CD8-positive, alpha-beta memory T cell (primary cell): ENCODE measurements around the gene BCAT1. TPM values are rescaled to one million over a fixed set of nuclear protein-coding genes. Genes with fewer than 3 reads are reported as not detected.

Experiments used
- CTCF ChIA-PET: fragments of 350-600 bp; sonication (Branson Sonifier 250); formaldehyde crosslinking; loops from one replicate; lab custom pipeline; 2021; ENCODE audit warnings: antibody characterized with exemption; lab: Charles Lee
- POLR2A ChIA-PET: fragments of 350-600 bp; sonication (Branson Sonifier 250); formaldehyde crosslinking; loops from one replicate; lab custom pipeline; 2021; ENCODE audit warnings: antibody characterized with exemption; lab: Charles Lee
- DNase-seq, 5 donors: peaks; one replicate each; pipeline versions ENCODE4 v3.0.0 to v3.0.0-alpha.2; 2020 to 2022; ENCODE audit warnings: mixed read lengths in 1 of 5
- H3K27ac ChIP-seq: one replicate; pipeline ENCODE4 v1.7.0; 2013; ENCODE audit warnings: low read depth, mild to moderate bottlenecking, low read length, moderate library complexity
- H3K27me3 ChIP-seq: 2 replicates; pipeline ENCODE4 v1.7.0; 2013; ENCODE audit warnings: low read length, mild to moderate bottlenecking; ENCODE audit not compliant: insufficient read depth, poor library complexity, severe bottlenecking
- H3K36me3 ChIP-seq: 2 replicates; pipeline ENCODE4 v1.7.0; 2013; ENCODE audit warnings: mild to moderate bottlenecking, low read length, moderate library complexity; ENCODE audit not compliant: insufficient read depth
- H3K4me1 ChIP-seq: 2 replicates; pipeline ENCODE4 v1.7.0; 2013; ENCODE audit warnings: mild to moderate bottlenecking, low read length, moderate library complexity; ENCODE audit not compliant: insufficient read depth
- H3K4me3 ChIP-seq: 2 replicates; pipeline ENCODE4 v1.7.0; 2013; ENCODE audit warnings: mild to moderate bottlenecking, low read length
- H3K9me3 ChIP-seq: 2 replicates; pipeline ENCODE4 v1.7.0; 2013; ENCODE audit warnings: mild to moderate bottlenecking, low read length
- H3K27ac Mint-ChIP-seq, 8 donors: one replicate each; pipeline ENCODE4 v1.8.0; 2020 to 2021; ENCODE audit warnings: mixed read lengths in 8 of 8, mild to moderate bottlenecking in 6 of 8, inconsistent platforms in 3 of 8, moderate library complexity in 3 of 8
- H3K27me3 Mint-ChIP-seq, 2 donors: one replicate each; pipeline ENCODE4 v1.8.0; 2020 to 2021; ENCODE audit warnings: mixed read lengths in 2 of 2, mild to moderate bottlenecking in 1 of 2, moderate library complexity in 1 of 2
- H3K36me3 Mint-ChIP-seq, 3 donors: one replicate each; pipeline ENCODE4 v1.8.0; 2020 to 2021; ENCODE audit warnings: mixed read lengths in 3 of 3, inconsistent platforms in 1 of 3, mild to moderate bottlenecking in 1 of 3
- H3K4me1 Mint-ChIP-seq, 3 donors: one replicate each; pipeline ENCODE4 v1.8.0; 2020 to 2021; ENCODE audit warnings: mixed read lengths in 3 of 3, inconsistent platforms in 1 of 3, mild to moderate bottlenecking in 1 of 3
- H3K4me3 Mint-ChIP-seq, 7 donors: one replicate each; pipeline ENCODE4 v1.8.0; 2020 to 2021; ENCODE audit warnings: mixed read lengths in 7 of 7, mild to moderate bottlenecking in 6 of 7, moderate library complexity in 4 of 7, inconsistent platforms in 2 of 7
- H3K9me3 Mint-ChIP-seq, 5 donors: one replicate each; pipeline ENCODE4 v1.8.0; 2020 to 2022; ENCODE audit warnings: mixed read lengths in 5 of 5, mild to moderate bottlenecking in 3 of 5, moderate library complexity in 2 of 5, inconsistent platforms in 1 of 5
- polyA plus RNA-seq: library from polyadenylated mRNA; unstranded; fragments of 300-500 nt; fragmentation: Illumina TruSeq; gene quantifications from one replicate; pipeline ENCODE4 v1.2.3, GENCODE V29; 2021
- total RNA-seq, 2 experiments: library from RNA; stranded (reverse); gene quantifications; one replicate each; pipeline ENCODE4 v1.2.3, GENCODE V29; 2021

Gene BCAT1
- total and polyA plus RNA-seq, 3 experiments from 2014 or later, result 0.58 to 26.5 (median 24.2) TPM

DNA sequence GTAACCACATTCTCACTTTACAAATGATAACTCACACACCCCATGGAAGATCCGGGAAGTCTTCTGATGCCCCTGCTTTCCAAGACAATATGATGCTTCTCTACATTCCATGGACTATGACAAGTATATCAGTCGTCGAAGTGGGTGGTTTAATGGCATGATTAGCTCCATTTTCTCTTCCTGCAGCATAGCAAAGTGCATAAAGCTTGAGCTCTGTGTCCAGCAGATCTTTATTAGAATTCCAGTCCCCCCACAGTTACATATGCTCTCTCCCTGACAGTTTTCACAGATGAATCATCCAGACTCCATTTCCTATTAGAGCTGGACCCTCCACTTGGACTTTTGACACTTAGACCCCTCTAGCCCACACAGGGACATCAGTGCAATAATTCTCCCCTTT, 174.9 kb downstream of the BCAT1 start:
- Mint-ChIP-seq H3K27me3 (no peaks in the 10 kb centered on the region), H3K36me3 (no peaks in the 10 kb centered on the region), H3K4me1 (no peaks in the 10 kb centered on the region), H3K4me3 (no peak overlapping the region), H3K27ac (no peak overlapping the region), H3K9me3 (no peaks in the 10 kb centered on the region)
- Histone ChIP-seq H3K4me1 (no peaks in the 10 kb centered on the region), H3K4me3 (no peak overlapping the region), H3K27me3 (no peaks in the 10 kb centered on the region), H3K36me3 (no peaks in the 10 kb centered on the region), H3K27ac (no peak overlapping the region), H3K9me3 (no peaks in the 10 kb centered on the region)
- DNase-seq, result no peak
- CTCF ChIA-PET, result no interaction called here
- POLR2A ChIA-PET, result no interaction called here

GRCh38 chr12:24772813-24773212, 176.1 kb downstream of the BCAT1 start:
- Histone ChIP-seq H3K4me3 (no peak overlapping the region), H3K27ac (no peak overlapping the region), H3K27me3 (no peaks in the 10 kb centered on the region), H3K4me1 (no peaks in the 10 kb centered on the region), H3K36me3 (no peaks in the 10 kb centered on the region), H3K9me3 (no peaks in the 10 kb centered on the region)
- Mint-ChIP-seq H3K4me1 (no peaks in the 10 kb centered on the region), H3K27me3 (no peaks in the 10 kb centered on the region), H3K9me3 (no peaks in the 10 kb centered on the region), H3K4me3 (no peak overlapping the region), H3K36me3 (no peaks in the 10 kb centered on the region), H3K27ac (no peak overlapping the region)
- POLR2A ChIA-PET, result no interaction called here
- DNase-seq, result no peak
- CTCF ChIA-PET, result no interaction called here

GRCh38 chr12:24770821-24771220, 178.1 kb downstream of the BCAT1 start:
- no peak overlapping the region for H3K27ac ChIP-seq
- no peaks in the 10 kb centered on the region for H3K36me3 Mint-ChIP-seq
- no peak overlapping the region for H3K27ac Mint-ChIP-seq
- no peaks in the 10 kb centered on the region for H3K4me1 ChIP-seq
- H3K27me3 ChIP-seq, result no peaks in the 10 kb centered on the region
- H3K4me3 Mint-ChIP-seq, result no peak overlapping the region
- ChIA-PET POLR2A (no interaction called here), CTCF (no interaction called here)
- H3K27me3 Mint-ChIP-seq, result peaks cover 0 to 4% of the 10 kb centered on the region in 2 donors
- no peaks in the 10 kb centered on the region for H3K4me1 Mint-ChIP-seq
- no peak overlapping the region for H3K4me3 ChIP-seq
- H3K9me3 ChIP-seq, result no peaks in the 10 kb centered on the region
- no peaks in the 10 kb centered on the region for H3K9me3 Mint-ChIP-seq
- DNase-seq, result no peak
- H3K36me3 ChIP-seq, result no peaks in the 10 kb centered on the region

- peaks cover 3 to 4% of the 10 kb centered on the region in 2 donors for H3K27me3 Mint-ChIP-seq
- Histone ChIP-seq H3K27me3 (no peaks in the 10 kb centered on the region), H3K9me3 (no peaks in the 10 kb centered on the region), H3K27ac (no peak overlapping the region), H3K4me3 (no peak overlapping the region), H3K4me1 (no peaks in the 10 kb centered on the region), H3K36me3 (no peaks in the 10 kb centered on the region)
- DNase-seq, result no peak
- H3K4me1 Mint-ChIP-seq, result no peaks in the 10 kb centered on the region
- no peaks in the 10 kb centered on the region for H3K9me3 Mint-ChIP-seq
- ChIA-PET POLR2A (no interaction called here), CTCF (no interaction called here)
- H3K4me3 Mint-ChIP-seq, result no peak overlapping the region
- no peak overlapping the region for H3K27ac Mint-ChIP-seq
- H3K36me3 Mint-ChIP-seq, result no peaks in the 10 kb centered on the region
Observed at GRCh38 chr12:24770334-24770733, 178.6 kb downstream of the BCAT1 start.

- H3K27ac ChIP-seq, result no peak overlapping the region
- no peak overlapping the region for H3K27ac Mint-ChIP-seq
- H3K36me3 Mint-ChIP-seq, result no peaks in the 10 kb centered on the region
- H3K9me3 Mint-ChIP-seq, result no peaks in the 10 kb centered on the region
- H3K4me1 Mint-ChIP-seq, result no peaks in the 10 kb centered on the region
- no peak for DNase-seq
- no peaks in the 10 kb centered on the region for H3K36me3 ChIP-seq
- H3K4me3 Mint-ChIP-seq, result no peak overlapping the region
- POLR2A ChIA-PET, result no interaction called here
- no peak overlapping the region for H3K4me3 ChIP-seq
- CTCF ChIA-PET, result no interaction called here
- H3K4me1 ChIP-seq, result no peaks in the 10 kb centered on the region
- peaks cover 4% of the 10 kb centered on the region in 2 donors for H3K27me3 Mint-ChIP-seq
- H3K27me3 ChIP-seq, result no peaks in the 10 kb centered on the region
- H3K9me3 ChIP-seq, result no peaks in the 10 kb centered on the region
Observed at GRCh38 chr12:24769682-24770081, 179.2 kb downstream of the BCAT1 start.

- no peak overlapping the region for H3K4me3 Mint-ChIP-seq
- no peaks in the 10 kb centered on the region for H3K9me3 ChIP-seq
- H3K36me3 ChIP-seq, result no peaks in the 10 kb centered on the region
- no peak for DNase-seq
- no peak overlapping the region for H3K27ac Mint-ChIP-seq
- no peaks in the 10 kb centered on the region for H3K9me3 Mint-ChIP-seq
- H3K27me3 Mint-ChIP-seq, result peaks cover 4% of the 10 kb centered on the region in 2 donors
- CTCF ChIA-PET, result no interaction called here
- no peaks in the 10 kb centered on the region for H3K36me3 Mint-ChIP-seq
- POLR2A ChIA-PET, result interaction anchor here (0.5 kb wide), 1 partner anchor 292 kb away, joined by 5 read pairs; no protein-coding TSS in a partner anchor
- no peak overlapping the region for H3K4me3 ChIP-seq
- no peaks in the 10 kb centered on the region for H3K4me1 ChIP-seq
- no peaks in the 10 kb centered on the region for H3K27me3 ChIP-seq
- H3K4me1 Mint-ChIP-seq, result no peaks in the 10 kb centered on the region
- H3K27ac ChIP-seq, result no peak overlapping the region
Observed at GRCh38 chr12:24768415-24768814, 180.5 kb downstream of the BCAT1 start.

GRCh38 chr12:24767016-24767415, 181.9 kb downstream of the BCAT1 start:
- POLR2A ChIA-PET, result no interaction called here
- Histone ChIP-seq H3K4me3 (no peak overlapping the region), H3K36me3 (no peaks in the 10 kb centered on the region), H3K27ac (no peak overlapping the region), H3K4me1 (no peaks in the 10 kb centered on the region), H3K9me3 (no peaks in the 10 kb centered on the region), H3K27me3 (no peaks in the 10 kb centered on the region)
- peaks cover 4% of the 10 kb centered on the region in 2 donors for H3K27me3 Mint-ChIP-seq
- no peak overlapping the region for H3K4me3 Mint-ChIP-seq
- no peak for DNase-seq
- no peaks in the 10 kb centered on the region for H3K4me1 Mint-ChIP-seq
- H3K36me3 Mint-ChIP-seq, result no peaks in the 10 kb centered on the region
- CTCF ChIA-PET, result no interaction called here
- H3K9me3 Mint-ChIP-seq, result no peaks in the 10 kb centered on the region
- no peak overlapping the region for H3K27ac Mint-ChIP-seq

- Mint-ChIP-seq H3K4me1 (no peaks in the 10 kb centered on the region), H3K4me3 (no peak overlapping the region), H3K27me3 (peaks cover 4 to 5% of the 10 kb centered on the region in 2 donors), H3K27ac (no peak overlapping the region), H3K9me3 (no peaks in the 10 kb centered on the region), H3K36me3 (no peaks in the 10 kb centered on the region)
- CTCF ChIA-PET, result no interaction called here
- no peaks in the 10 kb centered on the region for H3K9me3 ChIP-seq
- no peak for DNase-seq
- H3K36me3 ChIP-seq, result no peaks in the 10 kb centered on the region
- H3K4me1 ChIP-seq, result no peaks in the 10 kb centered on the region
- H3K27ac ChIP-seq, result no peak overlapping the region
- no peak overlapping the region for H3K4me3 ChIP-seq
- POLR2A ChIA-PET, result no interaction called here
- H3K27me3 ChIP-seq, result no peaks in the 10 kb centered on the region
Observed at GRCh38 chr12:24764712-24765111, 184.2 kb downstream of the BCAT1 start.
